ENCODE measurements around the gene HSPB3. TPM values are rescaled to one million over a fixed set of nuclear protein-coding genes. Genes with fewer than 3 reads are reported as not detected.
A peak's percentile ranks its signal among the peaks of the same experiment; 100 is the strongest.

The HSPB3 gene
- polyA plus RNA-seq, 1 donor (not counting 4 experiments of a cell fraction or from before 2014, with no cell fraction given), result 1.8 TPM

DNA sequence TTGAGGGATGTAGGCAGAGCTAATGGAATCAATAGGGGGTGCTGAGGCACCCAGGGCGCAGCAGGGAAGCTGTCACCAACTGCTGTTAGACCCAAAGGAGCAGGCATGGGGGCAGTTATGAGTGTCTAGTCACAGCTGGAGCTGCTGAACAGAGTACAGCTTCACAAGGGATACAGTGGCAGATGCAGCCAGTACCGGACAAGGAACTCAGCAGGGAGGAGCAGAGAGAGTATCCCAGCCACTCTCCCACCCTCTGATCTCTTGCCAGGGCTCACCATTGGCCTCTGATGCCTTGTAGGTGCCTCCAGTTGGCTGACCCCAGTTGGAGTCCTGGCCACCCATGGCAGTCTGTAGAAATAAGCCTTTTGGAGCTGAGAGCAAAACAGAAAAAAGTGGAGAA is 42.6 kb upstream of the HSPB3 start:
- H3K4me1 ChIP-seq (ENCODE audit: control insufficient read depth, extremely low read depth, insufficient read depth, low read length), result peaks cover 16% of the 10 kb centered on the region
- H3K4me3 ChIP-seq (ENCODE audit: control insufficient read depth in 2 of 3, extremely low read depth in 1 of 3, insufficient read depth in 2 of 3, low read depth in 1 of 3, low read length in 3 of 3), result no peak overlapping the region
- H3K27me3 ChIP-seq (ENCODE audit: control insufficient read depth, extremely low read depth, insufficient read depth, low read length), result no peaks in the 10 kb centered on the region
- FAIRE-seq (no peak), DNase-seq (ENCODE audit: low read depth, low spot score) (no peak)
- H3K9ac ChIP-seq (ENCODE audit: control insufficient read depth, extremely low read depth, insufficient read depth, low read length), result no peak overlapping the region
- no peaks in the 10 kb centered on the region for H3K9me3 ChIP-seq (ENCODE audit: control insufficient read depth, low read depth, low read length)
- no peak overlapping the region for H3K4me2 ChIP-seq (ENCODE audit: control insufficient read depth, extremely low read depth, insufficient read depth, low read depth, low read length)
- H3K79me2 ChIP-seq (ENCODE audit: control insufficient read depth, insufficient read depth, low read length), result no peaks in the 10 kb centered on the region
- H3K27ac ChIP-seq (ENCODE audit: control insufficient read depth, insufficient read depth, low read length), result no peak overlapping the region
- dilution Hi-C loops (cut with MboI; ENCODE audit: extremely low pct_ligation_motif_present, low sequenced_read_pairs), result no loop called here
- no peak overlapping the region for H2AFZ ChIP-seq (ENCODE audit: control insufficient read depth, low read length)
- no peaks in the 10 kb centered on the region for H4K20me1 ChIP-seq (ENCODE audit: control insufficient read depth, extremely low read depth, insufficient read depth, low read length)
- TF ChIP-seq EZH2 (IDR thresholded peaks at IDR 0.05; ENCODE audit: low read length), result no peak
- TF ChIP-seq, protein P1, sequence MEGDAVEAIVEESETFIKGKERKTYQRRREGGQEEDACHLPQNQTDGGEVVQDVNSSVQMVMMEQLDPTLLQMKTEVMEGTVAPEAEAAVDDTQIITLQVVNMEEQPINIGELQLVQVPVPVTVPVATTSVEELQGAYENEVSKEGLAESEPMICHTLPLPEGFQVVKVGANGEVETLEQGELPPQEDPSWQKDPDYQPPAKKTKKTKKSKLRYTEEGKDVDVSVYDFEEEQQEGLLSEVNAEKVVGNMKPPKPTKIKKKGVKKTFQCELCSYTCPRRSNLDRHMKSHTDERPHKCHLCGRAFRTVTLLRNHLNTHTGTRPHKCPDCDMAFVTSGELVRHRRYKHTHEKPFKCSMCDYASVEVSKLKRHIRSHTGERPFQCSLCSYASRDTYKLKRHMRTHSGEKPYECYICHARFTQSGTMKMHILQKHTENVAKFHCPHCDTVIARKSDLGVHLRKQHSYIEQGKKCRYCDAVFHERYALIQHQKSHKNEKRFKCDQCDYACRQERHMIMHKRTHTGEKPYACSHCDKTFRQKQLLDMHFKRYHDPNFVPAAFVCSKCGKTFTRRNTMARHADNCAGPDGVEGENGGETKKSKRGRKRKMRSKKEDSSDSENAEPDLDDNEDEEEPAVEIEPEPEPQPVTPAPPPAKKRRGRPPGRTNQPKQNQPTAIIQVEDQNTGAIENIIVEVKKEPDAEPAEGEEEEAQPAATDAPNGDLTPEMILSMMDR (optimal IDR thresholded peaks at IDR 0.05 in 1 of 3, IDR thresholded peaks at IDR 0.05 in 1 of 3, conservative IDR thresholded peaks at IDR 0.05 in 1 of 3; ENCODE audit: extremely low read depth in 1 of 3, insufficient read depth in 2 of 3, low read length in 3 of 3), result no peak
- no peaks in the 10 kb centered on the region for H3K9me1 ChIP-seq (ENCODE audit: control insufficient read depth, extremely low read depth, insufficient read depth, low read length)
- H3K36me3 ChIP-seq (ENCODE audit: control insufficient read depth in 2 of 2, extremely low read depth in 1 of 2, insufficient read depth in 2 of 2, low read length in 2 of 2), result no peaks in the 10 kb centered on the region

DNA sequence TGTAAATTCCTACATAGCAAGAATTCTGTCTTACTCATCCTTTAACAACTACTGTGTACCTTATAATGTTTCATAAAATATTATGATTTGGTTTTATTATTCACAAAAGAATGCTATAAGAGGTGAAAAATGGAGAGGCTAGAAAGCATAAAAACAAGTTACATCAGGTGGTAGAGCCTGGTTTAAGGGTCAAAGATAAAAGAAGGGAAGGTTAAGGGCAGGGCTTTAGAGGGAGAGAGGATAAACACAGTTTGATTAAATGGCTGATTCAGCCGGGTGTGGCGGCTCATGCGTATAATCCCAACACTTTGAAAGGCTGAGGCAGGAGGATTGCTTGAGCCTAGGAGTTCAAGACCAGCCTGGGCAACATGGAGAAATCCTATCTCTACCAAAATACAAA is 40.4 kb upstream of the HSPB3 start:
- Histone ChIP-seq H2AFZ (ENCODE audit: control insufficient read depth, low read length) (no peak overlapping the region), H3K9me3 (ENCODE audit: control insufficient read depth, low read depth, low read length) (no peaks in the 10 kb centered on the region), H3K79me2 (ENCODE audit: control insufficient read depth, insufficient read depth, low read length) (no peaks in the 10 kb centered on the region), H4K20me1 (ENCODE audit: control insufficient read depth, extremely low read depth, insufficient read depth, low read length) (no peaks in the 10 kb centered on the region), H3K27me3 (ENCODE audit: control insufficient read depth, extremely low read depth, insufficient read depth, low read length) (no peaks in the 10 kb centered on the region), H3K36me3 (ENCODE audit: control insufficient read depth in 2 of 2, extremely low read depth in 1 of 2, insufficient read depth in 2 of 2, low read length in 2 of 2) (no peaks in the 10 kb centered on the region), H3K4me3 (ENCODE audit: control insufficient read depth in 2 of 3, extremely low read depth in 1 of 3, insufficient read depth in 2 of 3, low read depth in 1 of 3, low read length in 3 of 3) (no peak overlapping the region), H3K4me2 (ENCODE audit: control insufficient read depth, extremely low read depth, insufficient read depth, low read depth, low read length) (no peak overlapping the region), H3K9ac (ENCODE audit: control insufficient read depth, extremely low read depth, insufficient read depth, low read length) (no peak overlapping the region), H3K27ac (ENCODE audit: control insufficient read depth, insufficient read depth, low read length) (peak overlapping the region; percentile 35), H3K4me1 (ENCODE audit: control insufficient read depth, extremely low read depth, insufficient read depth, low read length) (peaks cover 16% of the 10 kb centered on the region), H3K9me1 (ENCODE audit: control insufficient read depth, extremely low read depth, insufficient read depth, low read length) (no peaks in the 10 kb centered on the region)
- no peak for TF ChIP-seq EZH2 (IDR thresholded peaks at IDR 0.05; ENCODE audit: low read length)
- TF ChIP-seq, protein P1 (optimal IDR thresholded peaks at IDR 0.05 in 1 of 3, IDR thresholded peaks at IDR 0.05 in 1 of 3, conservative IDR thresholded peaks at IDR 0.05 in 1 of 3; ENCODE audit: extremely low read depth in 1 of 3, insufficient read depth in 2 of 3, low read length in 3 of 3), result no peak
- DNase-seq (ENCODE audit: low read depth, low spot score), result no peak
- no peak for FAIRE-seq
- dilution Hi-C loops (cut with MboI; ENCODE audit: extremely low pct_ligation_motif_present, low sequenced_read_pairs), result no loop called here

All from keratinocyte (primary cell).